Measurements from ENCODE around the gene KPNA1. TPM values are rescaled to one million over a fixed set of nuclear protein-coding genes. Genes with fewer than 3 reads are reported as not detected.

The KPNA1 gene
- total RNA-seq, 2 donors from 2014 or later: 20.2 to 28.7 TPM

- no peak for ATAC-seq
- 68 to 73% methylated on average over 2 of the region's 2 CpGs for WGBS, 2 donors
- intact Hi-C loops (cut with DNase I): no loop called here
- no peaks in the 10 kb centered on the region for H3K36me3 ChIP-seq (replicated peaks in 1 of 2; ENCODE audit: insufficient read depth in 1 of 2, low read depth in 2 of 2)
- no peaks in the 10 kb centered on the region for H3K9me3 ChIP-seq
- TF ChIP-seq, protein P1, sequence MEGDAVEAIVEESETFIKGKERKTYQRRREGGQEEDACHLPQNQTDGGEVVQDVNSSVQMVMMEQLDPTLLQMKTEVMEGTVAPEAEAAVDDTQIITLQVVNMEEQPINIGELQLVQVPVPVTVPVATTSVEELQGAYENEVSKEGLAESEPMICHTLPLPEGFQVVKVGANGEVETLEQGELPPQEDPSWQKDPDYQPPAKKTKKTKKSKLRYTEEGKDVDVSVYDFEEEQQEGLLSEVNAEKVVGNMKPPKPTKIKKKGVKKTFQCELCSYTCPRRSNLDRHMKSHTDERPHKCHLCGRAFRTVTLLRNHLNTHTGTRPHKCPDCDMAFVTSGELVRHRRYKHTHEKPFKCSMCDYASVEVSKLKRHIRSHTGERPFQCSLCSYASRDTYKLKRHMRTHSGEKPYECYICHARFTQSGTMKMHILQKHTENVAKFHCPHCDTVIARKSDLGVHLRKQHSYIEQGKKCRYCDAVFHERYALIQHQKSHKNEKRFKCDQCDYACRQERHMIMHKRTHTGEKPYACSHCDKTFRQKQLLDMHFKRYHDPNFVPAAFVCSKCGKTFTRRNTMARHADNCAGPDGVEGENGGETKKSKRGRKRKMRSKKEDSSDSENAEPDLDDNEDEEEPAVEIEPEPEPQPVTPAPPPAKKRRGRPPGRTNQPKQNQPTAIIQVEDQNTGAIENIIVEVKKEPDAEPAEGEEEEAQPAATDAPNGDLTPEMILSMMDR (IDR thresholded peaks at IDR 0.05): no peak
- no peak for TF ChIP-seq POLR2A (IDR thresholded peaks at IDR 0.05)
- H3K4me1 ChIP-seq: no peaks in the 10 kb centered on the region
- no peak for DNase-seq
- no peak overlapping the region for H3K4me3 ChIP-seq
- no peaks in the 10 kb centered on the region for H3K27me3 ChIP-seq
- no peak overlapping the region for H3K27ac ChIP-seq
Observed at GRCh38 chr3:122476532-122476931, 38.2 kb downstream of the KPNA1 start.

- H3K27ac ChIP-seq: no peak overlapping the region
- no peaks in the 10 kb centered on the region for H3K36me3 ChIP-seq (replicated peaks in 1 of 2; ENCODE audit: insufficient read depth in 1 of 2, low read depth in 2 of 2)
- no peak for TF ChIP-seq POLR2A (IDR thresholded peaks at IDR 0.05)
- TF ChIP-seq, protein P1 (IDR thresholded peaks at IDR 0.05): no peak
- DNase-seq (no peak), ATAC-seq (no peak)
- WGBS, 2 donors: 91 to 97% methylated on average over 2 of the region's 2 CpGs
- intact Hi-C loops (cut with DNase I): no loop called here
- no peak overlapping the region for H3K4me3 ChIP-seq
- no peaks in the 10 kb centered on the region for H3K27me3 ChIP-seq
- H3K9me3 ChIP-seq: no peaks in the 10 kb centered on the region
- no peaks in the 10 kb centered on the region for H3K4me1 ChIP-seq
Observed at GRCh38 chr3:122475316-122475715, 39.4 kb downstream of the KPNA1 start.

DNA sequence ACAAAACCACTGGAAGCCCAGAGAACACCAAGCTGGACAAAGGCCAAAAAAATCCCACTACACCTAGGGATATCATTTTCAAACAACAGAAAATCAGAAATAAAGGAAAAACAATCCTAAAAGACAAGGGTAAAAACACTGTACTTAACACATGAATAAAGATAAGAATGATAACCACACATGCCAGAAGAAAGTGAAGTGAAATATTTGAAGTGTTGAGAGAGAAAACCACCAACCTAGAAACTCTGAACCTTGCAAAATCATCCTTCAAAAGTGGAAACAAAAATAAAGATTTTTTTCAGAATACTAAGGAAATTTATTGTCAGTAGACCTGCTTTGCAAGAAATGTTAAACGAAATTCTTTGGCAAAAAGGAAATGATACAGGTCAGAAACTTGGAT, 45.1 kb downstream of the KPNA1 start:
- 44 to 56% methylated on average over 1 of the region's 1 CpG for WGBS, 2 donors
- Histone ChIP-seq H3K27ac (no peak overlapping the region), H3K4me1 (peaks cover 12% of the 10 kb centered on the region), H3K27me3 (no peaks in the 10 kb centered on the region), H3K9me3 (no peaks in the 10 kb centered on the region), H3K36me3 (replicated peaks in 1 of 2; ENCODE audit: insufficient read depth in 1 of 2, low read depth in 2 of 2) (no peaks in the 10 kb centered on the region), H3K4me3 (no peak overlapping the region)
- ATAC-seq: no peak
- DNase-seq: no peak
- TF ChIP-seq POLR2A (IDR thresholded peaks at IDR 0.05): no peak
- TF ChIP-seq, protein P1 (IDR thresholded peaks at IDR 0.05): no peak
- intact Hi-C loops (cut with DNase I): no loop called here

- intact Hi-C loops (cut with DNase I): no loop called here
- TF ChIP-seq POLR2A (IDR thresholded peaks at IDR 0.05): no peak
- TF ChIP-seq, protein P1 (IDR thresholded peaks at IDR 0.05): no peak
- Histone ChIP-seq H3K36me3 (replicated peaks in 1 of 2; ENCODE audit: insufficient read depth in 1 of 2, low read depth in 2 of 2) (no peaks in the 10 kb centered on the region), H3K9me3 (no peaks in the 10 kb centered on the region), H3K27me3 (no peaks in the 10 kb centered on the region), H3K4me3 (no peak overlapping the region), H3K4me1 (peaks cover 12% of the 10 kb centered on the region), H3K27ac (no peak overlapping the region)
- ATAC-seq (no peak), DNase-seq (no peak)
- 58 to 64% methylated on average over 3 of the region's 3 CpGs for WGBS, 2 donors
Observed at GRCh38 chr3:122468896-122469533, 45.7 kb downstream of the KPNA1 start.

DNA sequence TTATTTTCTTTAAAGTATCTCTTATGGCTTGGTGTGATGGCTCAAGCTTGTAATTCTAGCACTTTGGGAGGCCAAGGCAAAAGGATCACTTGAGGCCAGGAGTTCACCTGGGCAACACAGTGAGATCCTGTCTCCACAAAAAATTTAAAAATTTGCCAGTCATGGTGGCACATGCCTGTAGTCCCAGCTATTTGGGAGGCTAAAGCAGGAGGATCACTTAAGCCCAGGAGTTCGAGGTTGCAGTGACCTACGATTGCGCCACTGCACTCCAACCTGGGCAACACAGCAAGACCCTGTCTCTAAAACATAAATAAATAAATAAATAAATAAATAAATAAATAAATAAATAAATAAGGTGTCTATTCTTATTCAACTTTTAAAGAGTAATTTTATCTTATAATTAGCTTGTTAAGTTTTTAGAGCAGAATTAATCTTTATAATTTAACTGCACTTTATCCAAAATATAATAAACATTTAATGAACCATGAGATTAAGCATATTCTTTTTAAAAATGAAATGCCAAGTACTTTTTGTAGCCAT, 48.0 kb downstream of the KPNA1 start:
- Histone ChIP-seq H3K9me3 (no peaks in the 10 kb centered on the region), H3K4me3 (no peak overlapping the region), H3K4me1 (peaks cover 12% of the 10 kb centered on the region), H3K27ac (no peak overlapping the region), H3K27me3 (no peaks in the 10 kb centered on the region), H3K36me3 (replicated peaks in 1 of 2; ENCODE audit: insufficient read depth in 1 of 2, low read depth in 2 of 2) (peaks cover 0 to 2% of the 10 kb centered on the region in 2 donors)
- TF ChIP-seq, protein P1 (IDR thresholded peaks at IDR 0.05): no peak
- TF ChIP-seq POLR2A (IDR thresholded peaks at IDR 0.05): no peak
- WGBS, 2 donors: 100% methylated on average over 3 of the region's 3 CpGs
- ATAC-seq: no peak
- intact Hi-C loops (cut with DNase I): no loop called here
- no peak for DNase-seq
